Measurements from ENCODE around the gene FGFR3.

GRCh38 chr4:1792158-1792831, 798 bp upstream of the FGFR3 start:
- TF ChIP-seq ZNF274 (IDR thresholded peaks at IDR 0.05; ENCODE audit: insufficient read depth, insufficient read length) (no peak), CTCF (IDR thresholded peaks at IDR 0.05 in 2 of 3, conservative IDR thresholded peaks at IDR 0.05 in 1 of 3; ENCODE audit: control insufficient read depth in 2 of 3, extremely low read depth in 1 of 3, insufficient read depth in 1 of 3, low read depth in 3 of 3, low read length in 3 of 3) (no peak), EGR1 (IDR thresholded peaks at IDR 0.05; ENCODE audit: borderline replicate concordance in 1 of 2, low read depth in 2 of 2, low read length in 2 of 2) (no peak), CBX5 (IDR thresholded peaks at IDR 0.05; ENCODE audit: low read depth) (no peak), MYC (IDR thresholded peaks at IDR 0.05; ENCODE audit: insufficient read depth, insufficient read length, insufficient replicate concordance, low read length, severe bottlenecking) (no peak), NFYB (IDR thresholded peaks at IDR 0.05; ENCODE audit: insufficient read depth, low read depth, low read length) (no peak), MTA3 (IDR thresholded peaks at IDR 0.05; ENCODE audit: borderline replicate concordance, low read length) (no peak), PKNOX1 (IDR thresholded peaks at IDR 0.05) (no peak), FOXK2 (IDR thresholded peaks at IDR 0.05) (no peak), POLR2A (IDR thresholded peaks at IDR 0.05; ENCODE audit: low read depth, low read length) (no peak)
